ENCODE data around the gene AKAP11.

The AKAP11 gene

DNA sequence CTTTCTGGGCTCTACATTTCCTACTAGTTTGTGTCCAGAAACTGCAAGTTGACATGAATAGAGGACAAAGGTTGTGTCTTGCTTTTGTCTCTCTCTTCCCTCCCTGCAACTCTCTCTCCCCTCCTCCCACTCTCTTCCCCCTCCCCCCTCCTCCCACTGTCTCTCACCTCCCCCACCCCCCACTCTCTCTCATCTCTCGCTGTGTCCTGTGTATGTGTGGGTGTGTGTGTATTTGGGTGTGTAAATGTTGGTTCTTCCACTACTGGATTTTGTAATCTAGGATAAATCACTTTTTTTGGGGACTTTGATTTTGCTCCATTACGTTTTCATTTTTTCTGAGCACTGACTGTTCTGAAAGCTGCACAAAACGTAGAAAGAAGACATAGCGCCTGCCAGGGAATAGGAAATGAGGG lies 48.4 kb downstream of the AKAP11 start:
- no peak for DNase-seq
- in situ Hi-C loops (cut with HindIII; ENCODE audit: low pct_ligation_motif_present, low pct_unique_long_range_greater_than_20kb, low sequenced_read_pairs), result no loop called here

DNA sequence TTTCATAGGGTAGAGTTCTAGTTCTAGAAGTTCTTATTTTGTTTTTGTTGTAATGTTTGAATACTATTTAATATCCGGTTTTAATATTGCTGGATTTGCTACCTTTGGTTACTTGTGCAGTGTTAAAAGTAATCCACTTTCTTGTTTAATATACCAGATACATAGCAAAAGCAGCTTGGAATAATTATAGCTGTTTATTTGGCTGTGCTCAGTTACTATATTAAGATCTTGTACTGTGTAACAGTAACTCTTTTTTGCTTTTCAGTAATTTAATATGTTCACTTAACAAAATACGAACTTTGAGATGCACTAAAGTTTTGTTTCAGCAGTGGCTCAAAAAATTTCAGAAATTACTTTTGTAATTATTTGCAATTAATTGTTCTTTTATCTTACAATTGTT lies 50.9 kb downstream of the AKAP11 start:
- in situ Hi-C loops (cut with HindIII; ENCODE audit: low pct_ligation_motif_present, low pct_unique_long_range_greater_than_20kb, low sequenced_read_pairs), result no loop called here
- no peak for DNase-seq

DNA sequence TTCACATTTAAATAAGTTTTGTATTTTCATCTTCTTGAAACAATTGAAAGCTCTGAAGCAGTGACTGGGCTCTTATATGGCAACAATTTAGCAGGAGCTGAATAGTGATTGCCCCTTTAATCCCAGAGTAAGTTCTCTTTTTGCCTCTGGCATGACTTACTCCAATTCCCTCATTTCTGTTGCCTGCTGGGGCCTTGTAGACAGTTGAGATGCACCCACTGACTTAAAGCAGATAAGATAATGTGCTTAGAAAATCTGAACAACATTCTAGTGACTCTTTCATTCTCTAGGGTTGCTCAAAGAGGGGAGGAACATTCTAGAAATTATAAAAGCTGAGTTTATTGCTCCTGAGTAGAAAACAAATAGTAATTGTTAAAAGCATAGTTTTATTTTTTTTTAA lies 52.8 kb downstream of the AKAP11 start:
- in situ Hi-C loops (cut with HindIII; ENCODE audit: low pct_ligation_motif_present, low pct_unique_long_range_greater_than_20kb, low sequenced_read_pairs), result no loop called here
- DNase-seq, result no peak

DNA sequence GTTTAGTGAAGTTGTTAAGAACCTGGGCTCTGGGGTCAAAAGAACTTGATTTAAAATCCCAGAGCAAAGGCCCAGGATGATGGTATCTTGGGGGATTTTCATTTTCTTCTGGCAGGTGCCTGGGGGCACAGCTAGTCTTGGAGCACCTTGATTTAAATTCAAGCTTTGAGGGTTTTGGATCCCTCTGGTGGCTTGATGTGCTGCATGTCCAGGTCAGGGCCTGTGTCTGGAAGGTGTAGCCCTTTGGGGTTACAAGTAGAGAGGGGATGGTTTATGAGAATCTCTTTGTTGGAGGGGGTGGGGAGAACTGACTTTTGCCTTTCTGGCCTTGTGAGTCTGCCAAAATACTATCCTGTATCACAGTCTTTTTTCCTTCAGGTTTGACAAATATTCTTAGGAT lies 55.8 kb downstream of the AKAP11 start:
- no peak for DNase-seq
- in situ Hi-C loops (cut with HindIII; ENCODE audit: low pct_ligation_motif_present, low pct_unique_long_range_greater_than_20kb, low sequenced_read_pairs), result no loop called here

DNA sequence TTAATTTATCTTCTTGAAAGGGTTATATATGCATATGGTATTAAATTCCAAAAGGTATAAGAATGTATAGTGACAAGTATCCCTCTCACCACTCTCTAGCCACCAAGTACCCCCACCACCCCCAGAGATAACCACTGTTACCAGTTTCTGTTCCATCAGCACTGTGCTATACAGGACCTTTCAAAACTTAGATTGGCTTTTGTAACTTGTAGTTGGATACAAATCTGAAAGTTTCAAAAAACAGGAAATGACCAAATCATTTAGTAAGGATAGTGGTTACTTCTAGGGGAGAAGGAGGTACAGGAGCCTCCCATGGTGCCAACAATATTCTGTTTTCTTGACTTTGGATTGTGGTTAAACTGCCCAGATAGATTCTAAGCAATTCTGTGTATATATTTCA lies 56.7 kb downstream of the AKAP11 start:
- DNase-seq, result no peak
- in situ Hi-C loops (cut with HindIII; ENCODE audit: low pct_ligation_motif_present, low pct_unique_long_range_greater_than_20kb, low sequenced_read_pairs), result no loop called here

DNA sequence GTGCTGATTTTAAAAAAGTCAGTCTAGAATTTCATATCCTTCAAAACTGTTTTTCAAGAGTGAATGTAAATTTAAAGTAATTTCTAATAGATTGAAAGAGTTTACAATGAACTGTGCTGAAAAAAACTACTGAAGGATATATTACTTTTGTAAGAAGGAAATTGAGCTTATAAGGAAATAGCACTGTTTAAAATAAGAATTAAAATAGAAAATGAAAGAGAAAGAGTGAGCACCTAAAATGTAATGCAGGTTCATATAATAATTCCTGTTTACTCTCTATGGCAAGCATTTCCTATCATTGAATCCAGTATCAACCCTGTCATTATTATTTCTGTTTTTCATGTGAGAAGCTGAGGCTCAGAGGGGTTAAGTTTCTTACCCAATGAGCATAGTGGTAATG lies 57.3 kb downstream of the AKAP11 start:
- no peak for DNase-seq
- in situ Hi-C loops (cut with HindIII; ENCODE audit: low pct_ligation_motif_present, low pct_unique_long_range_greater_than_20kb, low sequenced_read_pairs), result no loop called here

DNA sequence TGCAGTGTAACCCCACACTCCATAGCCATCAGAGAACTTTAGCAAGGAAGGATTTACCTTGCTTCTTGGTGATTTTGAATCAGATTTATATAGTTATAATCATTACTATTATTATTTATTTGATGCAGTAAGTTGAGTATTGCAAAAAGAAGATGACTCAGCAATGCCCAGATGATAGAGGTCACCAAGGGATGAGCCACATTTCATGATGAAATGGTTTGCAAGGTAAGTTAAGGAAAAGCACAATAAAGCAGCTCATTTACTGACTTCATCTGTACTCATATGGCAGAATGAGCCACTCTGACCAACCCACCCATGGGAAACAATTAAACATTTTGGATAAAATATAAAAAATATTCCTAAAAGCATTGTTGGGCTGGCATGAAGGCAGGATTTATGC lies 59.1 kb downstream of the AKAP11 start:
- no peak for DNase-seq
- in situ Hi-C loops (cut with HindIII; ENCODE audit: low pct_ligation_motif_present, low pct_unique_long_range_greater_than_20kb, low sequenced_read_pairs), result no loop called here

DNA sequence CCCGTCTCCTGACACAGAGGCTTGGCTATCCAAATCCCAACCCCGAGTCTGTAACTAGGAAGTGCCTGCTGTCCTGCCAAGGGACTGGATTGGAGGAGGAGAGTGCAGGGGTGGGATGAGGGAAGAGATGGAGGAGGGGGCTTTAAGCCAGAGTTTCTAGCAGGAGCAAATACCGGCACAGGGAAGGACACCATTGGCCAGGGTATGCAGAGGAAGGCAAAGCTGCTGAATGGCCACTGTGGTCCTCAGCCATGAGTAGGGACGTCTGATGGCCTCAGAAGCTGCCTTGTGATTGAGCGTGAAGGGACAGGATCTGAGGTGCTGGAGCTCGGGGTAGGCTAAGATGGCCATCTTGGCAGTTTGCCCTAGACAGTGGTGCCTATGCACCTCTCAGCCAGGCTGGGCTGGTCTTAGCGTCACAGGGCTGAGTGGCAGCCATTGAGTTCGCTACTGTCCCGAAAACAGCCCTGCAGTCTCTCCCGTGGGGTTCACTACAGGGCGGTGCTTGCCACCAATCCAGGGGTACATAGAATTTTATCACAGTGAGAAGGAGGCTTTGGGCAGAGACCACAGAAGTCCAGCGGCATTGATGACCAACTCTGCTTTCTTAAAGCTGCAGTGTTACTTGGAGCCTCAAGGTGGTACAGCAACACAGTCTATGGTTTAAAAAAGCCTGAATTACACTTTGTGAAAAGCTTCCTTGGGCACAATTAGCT lies 61.8 kb downstream of the AKAP11 start:
- in situ Hi-C loops (cut with HindIII; ENCODE audit: low pct_ligation_motif_present, low pct_unique_long_range_greater_than_20kb, low sequenced_read_pairs), result no loop called here
- peak; percentile 1 for DNase-seq

DNA sequence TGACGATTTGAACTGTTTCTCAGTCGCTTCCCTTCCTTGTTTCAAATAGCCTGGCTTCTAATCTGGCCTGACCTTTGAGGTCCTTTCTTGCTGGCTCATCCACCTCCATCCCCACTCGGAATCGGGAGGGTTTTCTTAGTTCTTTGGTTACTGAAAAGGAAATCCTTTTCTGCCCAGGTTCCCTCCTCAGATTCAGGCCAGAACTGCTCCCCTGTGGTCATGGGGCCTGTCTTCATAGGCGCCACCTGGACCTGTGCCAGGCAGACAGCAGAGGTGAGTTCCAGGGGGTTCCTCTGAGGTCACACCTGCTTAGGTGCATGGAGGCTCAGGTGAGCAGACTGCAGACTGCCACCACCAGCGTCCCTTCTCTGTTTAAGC lies 62.4 kb downstream of the AKAP11 start:
- no peak for DNase-seq
- in situ Hi-C loops (cut with HindIII; ENCODE audit: low pct_ligation_motif_present, low pct_unique_long_range_greater_than_20kb, low sequenced_read_pairs), result no loop called here

DNA sequence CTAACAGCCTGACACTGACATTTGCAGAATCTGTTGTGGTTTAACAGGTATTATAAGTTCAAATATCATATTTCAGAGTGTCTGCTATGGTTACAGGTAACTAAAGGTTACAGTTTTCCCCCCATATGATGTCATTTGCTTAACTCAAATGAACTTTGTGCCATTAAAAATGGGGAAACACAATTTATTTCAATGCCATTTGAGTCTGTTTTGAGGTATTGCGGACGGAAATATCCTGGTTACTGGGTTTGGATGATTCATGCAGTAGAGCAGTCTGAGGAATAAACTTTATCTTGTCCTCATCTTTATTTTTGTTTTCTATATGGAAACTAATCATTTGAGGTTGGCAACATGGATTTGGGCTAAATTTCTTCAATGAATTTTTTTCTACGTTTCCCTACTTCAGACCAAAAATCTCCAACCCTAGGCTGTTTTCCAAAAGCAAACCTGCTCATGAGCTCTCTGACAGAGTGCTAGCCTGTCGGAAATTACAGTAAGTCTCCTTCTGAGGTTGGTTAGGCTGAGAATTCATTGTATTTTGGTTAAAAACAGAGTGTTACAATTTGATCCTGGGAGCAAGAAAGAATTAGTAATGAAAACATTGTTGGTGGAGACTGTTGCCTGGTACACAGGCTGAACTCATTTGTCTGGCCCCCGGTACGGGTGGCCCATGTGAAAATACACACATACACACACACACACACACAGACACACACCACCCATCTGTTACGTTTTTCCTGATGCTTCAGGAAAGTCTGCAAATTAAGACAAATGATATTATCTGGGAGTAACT lies 66.1 kb downstream of the AKAP11 start:
- no peak for DNase-seq
- in situ Hi-C loops (cut with HindIII; ENCODE audit: low pct_ligation_motif_present, low pct_unique_long_range_greater_than_20kb, low sequenced_read_pairs), result no loop called here

DNA sequence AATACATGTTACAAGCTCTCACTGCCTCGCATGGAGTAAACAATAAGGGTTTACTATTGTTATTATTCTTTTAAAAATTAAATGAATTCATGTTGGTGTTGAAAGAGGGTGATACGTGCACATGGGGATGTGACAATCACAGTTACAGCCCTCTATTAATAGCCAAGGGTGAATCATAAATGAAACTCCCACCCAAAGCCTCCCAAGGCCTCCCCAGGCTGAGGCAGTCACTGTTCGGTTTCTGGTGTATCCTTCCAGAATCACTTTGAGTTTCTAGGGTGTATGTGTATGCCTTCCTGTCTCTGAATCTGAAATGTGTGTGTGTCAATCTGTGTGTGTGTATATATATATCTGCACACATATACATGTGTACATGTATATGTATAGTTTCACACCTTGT lies 73.4 kb downstream of the AKAP11 start:
- DNase-seq, result no peak
- in situ Hi-C loops (cut with HindIII; ENCODE audit: low pct_ligation_motif_present, low pct_unique_long_range_greater_than_20kb, low sequenced_read_pairs), result no loop called here

DNA sequence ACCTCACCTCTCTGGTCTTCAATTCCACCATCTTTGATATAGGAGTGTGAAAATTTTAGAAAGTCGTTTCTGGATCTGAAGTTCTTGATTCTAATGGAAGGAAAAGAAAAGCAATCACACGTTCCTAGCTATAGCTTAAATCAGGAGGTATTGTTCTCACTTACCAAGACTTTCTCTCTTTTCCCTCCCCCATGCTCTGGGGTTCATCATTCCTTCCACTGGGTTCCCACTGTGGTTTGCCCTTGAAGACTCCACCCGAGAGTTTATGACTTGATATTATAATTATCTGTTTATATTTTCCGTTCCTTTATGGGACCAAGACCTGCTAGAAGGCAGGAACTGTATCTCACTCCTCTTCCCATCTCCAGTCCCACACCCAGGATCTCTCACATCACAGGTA lies 76.6 kb downstream of the AKAP11 start:
- no peak for DNase-seq
- in situ Hi-C loops (cut with HindIII; ENCODE audit: low pct_ligation_motif_present, low pct_unique_long_range_greater_than_20kb, low sequenced_read_pairs), result no loop called here

DNA sequence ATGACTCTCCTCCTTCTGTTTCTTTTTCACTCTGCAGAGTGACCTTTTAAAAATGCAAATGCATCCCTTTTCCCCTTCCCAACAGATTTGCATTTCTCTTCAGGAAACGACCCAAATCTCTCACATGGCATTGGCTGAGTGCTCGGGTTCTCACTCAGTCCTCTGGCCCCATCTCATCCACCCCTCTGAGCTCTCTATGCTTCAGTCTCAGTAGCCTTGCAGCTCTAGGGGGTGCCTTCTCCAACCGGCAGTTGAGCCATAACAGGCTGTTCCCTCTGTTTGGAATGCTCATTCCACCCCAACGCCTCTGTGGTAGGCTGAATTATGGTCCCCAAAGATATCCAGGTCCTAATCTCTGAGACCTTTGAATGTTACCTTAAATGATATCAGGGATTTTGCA lies 78.2 kb downstream of the AKAP11 start:
- in situ Hi-C loops (cut with HindIII; ENCODE audit: low pct_ligation_motif_present, low pct_unique_long_range_greater_than_20kb, low sequenced_read_pairs), result no loop called here
- DNase-seq, result no peak

DNA sequence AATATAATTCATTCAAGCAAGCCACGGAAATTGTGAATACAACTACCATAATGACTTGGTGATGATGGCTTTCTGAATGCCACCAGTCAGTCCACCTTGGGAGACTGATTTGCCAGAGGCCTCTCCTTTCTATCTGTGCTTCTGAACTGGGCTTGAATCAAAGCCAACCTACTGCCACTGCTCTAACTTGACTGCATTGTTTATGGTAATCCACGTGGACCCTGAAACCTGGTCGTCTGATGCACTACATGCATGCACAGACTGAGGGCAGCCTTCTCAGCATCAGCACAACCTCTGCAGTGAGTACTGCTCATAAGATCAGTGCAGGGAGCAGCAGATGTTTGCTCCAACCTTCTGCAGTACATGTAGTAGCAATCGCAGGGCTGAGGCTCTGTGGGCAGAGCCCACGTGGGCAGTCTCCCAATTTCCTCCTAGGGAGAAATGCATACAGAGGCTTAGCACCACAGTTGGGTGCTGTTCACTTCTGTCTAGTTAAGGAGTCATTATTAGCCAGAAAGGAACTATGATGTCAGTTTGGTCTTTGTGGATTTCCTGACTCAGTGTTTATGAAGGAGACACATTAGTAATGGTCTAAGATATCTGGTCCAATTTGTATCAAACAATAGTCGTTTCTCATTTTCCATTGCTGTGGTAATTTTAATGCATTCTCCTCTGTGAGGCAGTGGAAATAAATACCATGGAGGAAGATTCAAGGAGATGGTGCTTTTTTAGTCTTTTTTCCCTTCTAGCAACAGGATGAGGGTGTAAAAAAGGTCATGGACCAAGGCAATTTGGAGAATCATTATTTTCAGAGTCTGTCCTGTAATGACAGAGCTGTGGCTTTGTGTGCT lies 82.5 kb downstream of the AKAP11 start:
- in situ Hi-C loops (cut with HindIII; ENCODE audit: low pct_ligation_motif_present, low pct_unique_long_range_greater_than_20kb, low sequenced_read_pairs), result no loop called here
- no peak for DNase-seq

DNA sequence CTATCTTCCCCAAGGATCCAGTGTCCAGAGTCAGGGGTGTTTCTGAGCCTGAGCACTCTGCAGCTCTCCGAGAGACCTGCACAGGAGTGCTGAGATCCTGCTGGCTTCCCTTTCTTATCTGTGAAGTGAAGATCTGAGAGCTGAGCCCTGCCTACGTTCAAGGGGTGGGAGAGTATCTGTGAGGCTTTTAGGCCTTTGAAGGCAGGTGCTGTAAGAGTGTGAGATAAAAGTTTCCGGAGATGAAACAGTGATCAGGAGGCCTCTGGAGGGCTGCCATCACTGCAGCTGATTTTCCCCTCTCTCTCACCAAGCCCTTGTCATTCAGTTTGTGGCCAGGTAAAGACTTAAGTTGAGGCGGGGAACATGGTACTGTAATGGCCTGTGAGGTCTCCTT lies 83.1 kb downstream of the AKAP11 start:
- no peak for DNase-seq
- in situ Hi-C loops (cut with HindIII; ENCODE audit: low pct_ligation_motif_present, low pct_unique_long_range_greater_than_20kb, low sequenced_read_pairs), result no loop called here

DNA sequence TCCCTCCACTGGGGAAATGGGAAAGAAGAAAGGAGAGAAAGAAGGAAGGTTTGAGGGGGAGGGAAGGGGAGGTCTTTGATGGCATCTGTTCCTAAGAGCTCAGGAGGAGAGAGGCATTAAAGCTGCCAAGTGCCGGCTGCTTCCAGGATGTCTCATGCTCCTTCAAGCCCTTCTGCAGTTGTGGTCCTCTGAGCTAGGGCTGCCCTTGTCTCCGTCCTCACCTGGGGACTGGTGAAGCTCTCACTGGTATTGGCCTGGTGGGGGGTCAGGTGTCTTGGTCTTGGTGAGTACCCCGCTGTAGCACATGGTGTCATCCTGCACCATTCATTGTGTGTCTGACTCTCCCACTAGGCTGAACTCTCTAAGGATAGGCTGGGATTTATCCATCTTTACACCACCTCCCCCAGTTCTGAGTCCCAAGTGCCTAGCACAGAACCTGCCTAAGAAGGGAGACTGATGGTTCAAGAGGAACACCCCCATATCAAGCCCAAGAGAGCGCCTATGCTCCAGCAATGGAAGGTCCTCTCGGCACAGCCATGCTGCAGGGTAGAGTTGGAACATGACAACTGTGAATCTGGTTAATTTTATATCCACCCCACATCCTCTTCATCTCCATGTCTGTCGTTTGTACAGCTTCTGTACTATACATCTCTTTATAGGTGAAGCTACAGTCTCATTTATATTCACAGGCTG lies 83.7 kb downstream of the AKAP11 start:
- DNase-seq, result no peak
- in situ Hi-C loops (cut with HindIII; ENCODE audit: low pct_ligation_motif_present, low pct_unique_long_range_greater_than_20kb, low sequenced_read_pairs), result no loop called here

DNA sequence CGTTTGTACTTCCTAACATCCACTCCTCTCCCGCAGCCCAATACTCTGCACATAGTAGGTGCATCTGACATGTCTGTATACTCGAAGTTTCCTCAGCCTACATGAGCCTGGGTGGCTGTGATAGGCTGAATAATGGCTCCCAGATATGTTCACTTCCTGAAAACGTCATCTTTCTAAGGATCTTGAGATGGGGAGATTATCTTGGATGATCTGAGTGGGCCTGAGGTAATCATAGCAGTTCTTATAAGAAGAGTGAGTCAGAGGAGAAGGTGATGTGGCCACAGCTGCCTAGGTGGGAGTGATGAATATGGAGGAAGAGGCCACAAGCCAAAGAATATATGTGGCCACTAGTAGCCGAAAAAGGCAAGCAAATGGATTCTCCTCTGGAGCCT lies 84.2 kb downstream of the AKAP11 start:
- DNase-seq, result no peak
- in situ Hi-C loops (cut with HindIII; ENCODE audit: low pct_ligation_motif_present, low pct_unique_long_range_greater_than_20kb, low sequenced_read_pairs), result no loop called here

DNA sequence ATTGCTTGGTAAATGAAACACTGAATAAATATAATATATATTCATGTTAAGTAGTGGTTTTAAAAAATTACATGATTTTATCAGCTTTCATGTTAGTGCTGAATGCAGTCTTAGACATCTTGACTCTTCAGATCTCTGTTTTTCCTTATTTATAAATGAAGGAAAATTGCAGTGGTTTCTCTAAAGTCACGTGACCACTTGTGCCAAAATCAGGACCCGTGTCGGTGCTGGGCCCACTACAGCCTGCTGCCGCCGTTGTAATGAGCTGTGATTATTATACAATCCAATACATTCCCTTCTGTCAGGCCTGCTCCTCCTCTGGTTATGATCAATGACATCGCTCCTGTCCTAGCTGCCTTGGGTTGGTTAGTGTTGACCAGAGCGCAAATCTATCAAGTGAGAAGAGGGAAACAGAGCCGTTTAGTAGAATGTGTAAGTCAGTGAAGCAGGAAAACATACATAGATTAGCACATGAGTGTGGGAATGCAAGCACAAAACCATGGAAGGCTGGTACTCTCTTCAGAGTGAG lies 88.2 kb downstream of the AKAP11 start:
- in situ Hi-C loops (cut with HindIII; ENCODE audit: low pct_ligation_motif_present, low pct_unique_long_range_greater_than_20kb, low sequenced_read_pairs), result no loop called here

DNA sequence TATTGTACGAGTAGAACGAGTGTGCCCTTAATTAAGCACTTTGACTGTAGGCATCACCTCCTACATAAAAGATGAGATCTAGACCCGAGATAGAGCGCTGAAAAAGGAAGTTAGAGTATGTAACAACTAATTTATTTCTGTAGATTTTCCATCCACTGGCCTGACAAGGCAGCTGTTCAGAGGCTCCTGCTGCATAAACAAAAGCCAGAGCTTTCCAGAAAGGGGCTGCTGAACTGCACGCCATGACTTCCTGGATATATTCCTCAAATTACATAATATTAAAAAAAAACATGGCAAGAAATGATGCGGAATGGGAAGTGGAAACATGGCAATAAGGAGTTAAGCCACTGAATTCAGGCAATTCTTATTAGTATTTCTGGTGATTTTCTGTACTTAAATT lies 89.7 kb downstream of the AKAP11 start:
- in situ Hi-C loops (cut with HindIII; ENCODE audit: low pct_ligation_motif_present, low pct_unique_long_range_greater_than_20kb, low sequenced_read_pairs), result no loop called here
- DNase-seq, result no peak

More for the DNA sequence above, 88.2 kb downstream of the AKAP11 start:
- no peak for DNase-seq
